ENCODE data around the gene RPL36AL.

DNA sequence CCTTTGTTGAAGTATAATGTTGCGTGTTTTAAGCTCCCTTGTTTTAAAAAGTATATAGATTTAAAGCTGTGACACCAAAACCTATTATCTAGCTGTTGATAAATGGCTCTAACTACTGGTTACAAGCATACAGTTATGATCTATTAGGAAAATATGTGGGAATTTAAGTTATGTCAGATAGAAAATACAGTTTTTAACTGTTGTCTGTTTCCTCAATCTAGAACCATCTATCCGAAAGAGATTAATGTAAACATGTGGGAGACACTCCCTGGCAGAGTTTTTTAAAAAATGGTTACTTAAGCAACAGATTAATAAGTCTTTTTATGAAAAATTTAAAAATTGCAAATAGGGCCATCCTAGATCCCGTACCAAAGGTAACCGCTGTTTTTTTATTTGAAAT lies 8.2 kb downstream of the RPL36AL start:
- TF ChIP-seq POLR2A (IDR thresholded peaks at IDR 0.05), result no peak
- no peak for TF ChIP-seq CTCF (IDR thresholded peaks at IDR 0.05)
